Forelimb muscle (tissue), 1 donor: ENCODE results near the gene SCYGR4. TPM values are rescaled to one million over a fixed set of nuclear protein-coding genes. Genes with fewer than 3 reads are reported as not detected.

Experiments used
- DNase-seq: peaks from one replicate; pipeline ENCODE4 v3.0.0-alpha.2; 2013; ENCODE audit warnings: low read depth
- polyA plus RNA-seq: library from polyadenylated mRNA; unstranded; fragments of 120-200 nt; gene quantifications from one replicate; pipeline ENCODE4 v1.2.1, GENCODE V29; 2013; ENCODE audit not compliant: insufficient read length

The SCYGR4 gene
- polyA plus RNA-seq, 1 donor: not detected

DNA sequence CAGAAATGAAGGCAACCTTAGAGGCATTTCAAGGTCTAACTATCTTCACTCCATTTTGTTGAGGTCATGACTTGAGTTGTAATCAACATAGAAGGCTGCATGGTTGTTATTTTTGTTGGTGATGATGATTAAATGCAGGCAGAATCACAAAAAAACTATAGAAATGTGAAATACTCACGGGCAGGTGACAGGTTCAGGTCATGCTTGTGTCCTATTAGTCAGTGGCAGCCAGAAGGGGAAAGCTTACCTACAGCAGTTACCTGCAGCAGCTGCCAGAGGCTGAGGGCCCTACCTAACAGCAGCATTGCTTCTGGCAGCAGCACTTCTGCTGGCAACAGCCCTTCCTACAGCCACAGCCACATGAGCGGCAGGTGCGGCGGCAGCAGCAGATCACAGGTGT lies 3.1 kb upstream of the SCYGR4 start:
- no peak for DNase-seq

DNA sequence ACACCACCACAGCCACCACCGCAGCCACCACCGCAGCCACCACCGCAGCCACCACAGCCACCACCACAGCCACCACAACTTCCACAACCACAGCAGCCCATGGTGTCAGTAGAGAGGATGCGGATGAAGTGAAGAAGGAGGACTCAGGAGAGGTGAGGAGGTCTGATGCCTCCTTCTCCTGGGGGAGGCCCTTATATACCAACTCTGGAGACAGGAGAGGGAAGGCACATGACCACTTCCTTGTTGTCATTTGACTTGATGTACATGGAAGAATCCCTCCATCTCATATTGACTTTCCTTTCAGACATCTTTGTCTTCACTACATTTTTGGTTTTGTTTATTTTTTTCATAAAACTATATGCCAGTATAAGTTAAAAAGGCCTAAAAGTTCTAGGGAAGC lies 2.6 kb upstream of the SCYGR4 start, which contains the start of gene SCYGR3:
TSS of gene SCYGR3 (minus strand) at position 101 of the 400 bp plus-strand sequence. CDS start at position 101, 0 bp downstream.
- DNase-seq: no peak

DNA sequence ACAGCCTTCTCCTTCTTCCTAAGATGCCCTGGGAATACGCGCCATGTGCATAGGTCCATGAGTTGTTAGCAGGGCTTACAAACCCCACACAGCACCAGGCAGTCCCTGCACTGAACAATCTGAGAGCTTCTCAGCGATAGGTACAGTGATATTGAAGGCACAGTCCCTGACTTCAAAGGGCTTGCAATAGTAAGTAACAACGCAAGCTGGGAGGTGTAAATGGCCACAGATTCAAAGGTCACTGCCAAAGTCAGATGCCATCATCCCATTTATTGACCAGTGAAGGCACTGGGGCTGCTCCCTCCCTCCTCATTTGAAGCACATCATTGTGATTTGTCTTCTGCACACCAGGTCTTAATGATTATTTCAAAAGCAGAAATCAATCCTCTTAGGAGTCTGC lies 2.1 kb upstream of the SCYGR4 start:
- no peak for DNase-seq

DNA sequence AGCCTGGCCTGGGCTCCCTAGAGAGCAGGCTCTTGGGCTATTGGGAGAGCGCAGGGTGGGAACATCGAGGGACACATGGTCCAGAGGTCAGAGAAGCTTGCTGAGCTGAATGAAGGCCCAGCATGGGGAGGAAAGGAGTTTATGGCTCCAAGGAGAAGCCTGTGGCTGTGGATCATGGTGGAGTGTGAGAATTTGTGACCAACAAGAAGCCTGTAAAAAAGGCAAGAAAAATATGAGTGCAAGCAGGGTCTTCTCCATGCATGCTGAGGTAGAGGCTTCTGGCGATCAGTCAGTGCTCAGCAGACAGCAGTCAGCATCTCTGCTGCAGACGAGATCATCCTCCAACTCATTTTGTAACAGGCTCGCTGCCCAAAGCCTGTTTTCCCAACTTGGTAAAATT lies 1.4 kb upstream of the SCYGR4 start:
- no peak for DNase-seq

DNA sequence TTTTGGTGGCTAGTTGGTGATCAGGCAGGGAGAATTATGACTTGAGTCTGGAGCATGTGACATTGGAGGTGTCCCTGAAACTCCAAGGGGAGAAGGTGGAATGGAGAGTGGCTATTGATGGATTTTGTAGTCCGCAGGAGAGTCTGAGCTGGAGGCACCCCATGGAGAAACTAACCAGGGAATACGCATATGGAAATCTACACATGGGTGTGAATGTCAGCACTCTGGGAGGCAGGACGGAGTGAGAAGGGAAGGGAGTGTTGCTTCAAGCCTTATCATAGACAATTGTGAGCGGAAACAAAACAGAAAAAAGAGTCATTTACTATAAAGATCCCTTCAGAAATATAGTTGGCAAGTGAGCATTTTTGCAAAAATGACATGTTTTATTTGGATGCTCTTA lies 667 bp upstream of the SCYGR4 start:
- no peak for DNase-seq

DNA sequence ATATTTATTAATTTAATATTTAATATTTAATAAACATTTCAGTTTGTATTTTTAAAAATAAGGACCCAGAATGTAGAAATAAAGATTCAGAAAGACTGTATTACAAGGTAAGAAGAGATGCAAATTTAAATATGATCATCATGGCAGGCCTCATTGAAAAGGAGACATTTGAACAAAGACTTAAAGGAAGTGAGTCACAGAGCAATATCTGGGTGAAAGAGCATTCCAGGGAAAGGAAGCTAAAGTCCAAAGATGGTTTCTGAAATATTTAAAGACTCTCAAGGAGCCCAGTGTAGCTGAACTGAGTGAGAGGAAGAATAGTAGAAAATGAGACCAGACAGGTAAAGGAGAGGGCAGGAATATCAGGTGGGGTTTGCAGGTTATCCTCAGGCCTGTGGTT lies 5.9 kb downstream of the SCYGR4 start:
- no peak for DNase-seq

DNA sequence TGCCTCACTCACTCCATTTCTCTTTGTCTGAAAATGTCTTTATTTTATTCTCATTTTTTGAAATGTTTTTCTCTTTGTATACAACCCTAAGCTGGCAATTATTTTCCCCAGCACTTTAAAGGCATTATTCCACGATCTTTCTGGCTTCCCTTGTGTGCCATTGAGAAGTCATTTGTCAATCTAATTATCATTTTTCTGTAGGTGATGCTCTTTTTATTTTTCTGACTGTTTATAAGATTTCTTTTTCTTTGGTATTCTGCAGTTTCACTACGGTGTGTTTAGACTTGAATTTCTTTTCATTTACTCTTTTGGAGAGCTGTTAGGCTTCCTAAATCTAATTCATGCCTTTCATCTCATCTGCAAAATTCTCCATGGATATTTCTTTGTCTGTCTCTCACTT lies 8.1 kb downstream of the SCYGR4 start:
- no peak for DNase-seq

DNA sequence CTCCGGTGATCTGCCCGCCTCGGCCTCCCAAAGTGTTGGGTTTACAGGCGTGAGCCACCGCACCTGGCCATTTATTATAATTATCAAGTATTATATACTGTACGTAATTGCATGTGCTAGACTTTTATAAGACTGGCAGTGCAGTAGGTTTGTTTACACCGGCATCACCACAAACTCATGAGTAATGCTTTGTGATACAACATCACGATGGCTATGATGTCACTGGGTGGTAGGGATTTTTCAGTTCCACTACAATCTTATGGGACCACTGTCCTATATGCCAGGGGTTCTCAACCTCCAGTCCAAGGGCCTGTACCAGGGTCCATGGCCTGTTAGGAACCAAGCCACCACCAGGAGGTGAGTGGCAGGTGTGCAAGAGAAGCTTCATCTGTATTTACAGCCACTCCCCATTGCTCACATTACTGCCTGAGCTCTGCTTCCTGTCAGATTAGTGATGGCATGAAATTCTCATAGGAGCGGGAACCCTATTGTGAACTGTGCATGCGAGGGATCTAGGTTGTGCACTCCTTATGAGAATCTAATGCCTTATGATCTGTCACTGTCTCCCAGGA lies 9.4 kb downstream of the SCYGR4 start:
- DNase-seq: no peak

DNA sequence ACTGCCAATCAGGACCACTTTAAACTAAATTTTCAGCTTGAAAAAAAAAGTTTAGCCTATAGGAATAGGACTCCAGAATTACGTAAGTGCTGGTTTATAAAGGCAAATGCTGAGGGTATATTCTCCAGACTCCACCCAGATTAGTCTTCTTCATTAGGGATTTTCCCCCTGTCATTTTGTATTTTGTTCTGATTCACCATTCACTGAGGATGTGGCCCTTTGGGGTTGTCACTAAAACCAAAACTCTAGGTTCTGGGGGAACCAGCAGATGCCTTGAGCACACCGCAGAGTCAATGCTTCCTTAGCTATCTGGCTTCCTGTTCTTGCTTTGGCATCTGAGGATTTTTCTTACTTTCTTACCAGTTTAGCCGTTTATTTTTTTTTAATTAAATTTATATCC lies 10.5 kb downstream of the SCYGR4 start:
- DNase-seq: no peak

DNA sequence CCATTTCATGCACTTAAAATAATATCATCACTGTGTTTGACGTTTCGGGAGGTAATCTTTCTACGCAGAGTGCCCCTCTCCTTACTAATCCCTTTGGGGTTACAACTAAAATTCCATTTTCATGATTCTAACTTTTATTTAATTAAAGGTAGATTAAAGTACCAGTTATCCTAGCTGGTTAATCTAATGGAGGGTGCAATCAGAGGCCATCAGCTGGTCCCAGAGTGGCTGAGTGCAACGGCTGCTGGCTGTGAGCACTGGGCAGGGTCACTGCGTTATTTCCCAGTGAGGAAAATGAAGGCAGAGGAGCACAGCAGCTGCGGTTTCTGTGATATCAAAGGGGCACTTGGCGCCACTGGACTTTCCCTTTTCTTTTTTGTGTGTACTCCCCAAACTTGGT lies 12.1 kb downstream of the SCYGR4 start:
- DNase-seq: no peak

DNA sequence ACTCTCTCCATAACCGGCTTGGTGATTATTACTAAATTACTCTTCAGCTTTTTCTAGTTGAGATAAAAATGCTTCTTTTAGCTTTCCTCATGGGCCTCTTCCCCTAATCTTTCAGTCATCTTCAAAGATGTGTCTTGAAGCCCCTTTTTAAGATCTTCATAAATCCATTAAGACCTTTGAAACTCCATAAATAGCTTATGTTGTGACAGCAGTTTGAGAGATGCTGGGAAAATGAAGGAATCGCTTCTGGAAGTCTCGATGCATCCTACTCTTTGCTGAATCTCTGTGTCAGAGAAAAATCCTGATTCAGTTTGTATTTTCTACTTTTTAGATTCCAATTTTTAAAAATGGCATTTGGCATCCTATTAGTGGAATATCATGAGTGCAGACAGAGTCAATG lies 13.0 kb downstream of the SCYGR4 start:
- DNase-seq: no peak

DNA sequence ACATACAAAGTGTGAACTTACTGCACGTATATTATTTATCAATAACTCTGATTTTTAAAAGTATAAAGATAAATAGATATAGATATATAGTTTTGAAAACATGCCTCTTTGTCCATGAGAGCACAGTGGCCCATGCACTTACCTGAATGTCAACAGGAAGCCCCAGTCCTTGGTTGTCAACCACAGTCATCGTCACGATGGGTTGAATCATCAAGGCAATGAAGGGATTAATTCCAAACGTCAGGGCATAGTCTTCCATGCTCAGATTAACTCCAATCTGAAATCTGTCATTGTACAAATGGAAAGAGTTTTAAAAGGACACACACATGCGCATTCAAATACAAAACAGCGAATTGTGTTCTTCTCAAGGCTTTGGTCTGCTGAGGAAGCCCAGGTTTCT lies 15.5 kb downstream of the SCYGR4 start:
- DNase-seq: no peak

DNA sequence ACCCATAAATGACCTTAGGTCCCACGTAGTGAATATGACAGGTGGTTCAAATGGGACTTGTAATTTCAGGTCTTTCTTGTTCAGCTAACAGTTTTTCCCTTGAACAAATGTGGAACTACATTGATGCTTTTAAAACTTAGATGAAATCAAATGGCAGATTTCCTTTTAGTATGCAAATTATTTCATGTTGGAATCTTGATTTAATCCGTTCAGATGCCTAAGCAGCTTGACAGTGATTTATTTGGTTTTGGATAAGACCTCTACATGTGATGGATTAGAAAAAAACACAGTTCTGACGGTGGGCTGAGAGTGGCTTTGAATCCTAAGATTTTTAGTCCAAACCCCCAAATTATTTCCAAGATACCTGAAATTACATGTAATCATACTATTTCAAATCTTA lies 16.9 kb downstream of the SCYGR4 start:
- DNase-seq: no peak

DNA sequence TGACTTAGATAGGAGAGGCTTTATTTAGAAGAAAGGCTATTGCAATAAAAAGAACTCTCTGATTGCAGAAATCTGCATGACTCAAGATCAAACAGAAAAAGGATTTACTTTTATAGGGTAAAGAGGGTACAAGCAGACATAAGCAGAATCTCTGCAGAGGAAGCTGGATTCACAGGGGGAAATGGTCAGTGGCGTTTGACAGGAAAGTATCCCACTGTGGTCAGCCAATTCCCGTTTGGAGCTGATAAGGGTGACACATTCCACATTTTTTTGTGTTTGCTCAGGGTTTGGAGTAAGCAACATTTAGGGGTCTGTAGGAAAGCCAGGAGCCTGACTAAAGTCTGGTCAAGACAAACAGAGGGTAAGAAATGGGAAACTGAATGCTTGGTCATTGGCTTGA lies 25.4 kb downstream of the SCYGR4 start:
- DNase-seq: no peak

DNA sequence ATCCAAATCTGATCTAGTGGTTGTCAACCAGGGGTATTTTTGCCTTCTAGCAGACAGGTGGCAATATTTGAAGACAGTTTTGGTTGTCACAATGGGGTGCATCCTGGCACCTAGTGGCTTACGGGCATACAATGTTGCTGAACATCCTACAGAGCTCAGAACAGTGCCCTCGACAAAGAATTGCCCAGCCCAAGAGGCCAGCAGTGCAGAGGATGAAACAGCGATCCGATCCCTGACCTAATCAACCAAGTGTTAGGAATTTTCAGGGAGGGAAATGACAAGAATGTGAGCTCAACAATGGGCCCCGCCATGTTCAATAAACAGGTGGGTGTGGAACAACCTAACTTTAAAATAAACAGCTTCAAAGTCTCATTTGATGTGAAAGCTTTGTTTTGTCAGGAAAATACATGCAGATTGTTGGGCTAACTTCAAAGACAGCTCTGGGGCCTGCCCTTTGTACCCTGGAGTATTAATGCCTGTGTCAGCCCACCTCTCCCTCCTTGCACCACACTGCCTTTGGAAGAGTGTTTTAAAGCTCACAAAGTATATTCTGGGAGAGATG lies 26.8 kb downstream of the SCYGR4 start:
- DNase-seq: no peak

DNA sequence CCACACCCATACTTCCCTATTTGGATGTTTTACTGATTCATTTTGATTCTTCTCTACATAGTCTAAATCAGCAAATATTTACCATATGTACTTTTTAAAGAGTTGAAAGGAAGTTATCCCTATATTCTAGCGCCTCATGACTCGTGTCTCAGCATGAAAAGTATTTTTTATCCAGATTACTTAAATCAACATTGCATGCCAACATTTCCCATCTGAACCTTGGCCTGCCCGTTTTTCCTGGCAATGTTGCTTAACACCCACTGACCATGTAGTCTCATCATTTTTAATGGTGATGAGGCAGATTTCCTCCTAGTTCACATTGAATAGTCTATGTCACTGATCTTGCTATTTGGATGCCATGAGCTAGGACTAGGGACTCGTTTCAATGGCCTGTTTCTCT lies 36.1 kb downstream of the SCYGR4 start:
- DNase-seq: no peak

DNA sequence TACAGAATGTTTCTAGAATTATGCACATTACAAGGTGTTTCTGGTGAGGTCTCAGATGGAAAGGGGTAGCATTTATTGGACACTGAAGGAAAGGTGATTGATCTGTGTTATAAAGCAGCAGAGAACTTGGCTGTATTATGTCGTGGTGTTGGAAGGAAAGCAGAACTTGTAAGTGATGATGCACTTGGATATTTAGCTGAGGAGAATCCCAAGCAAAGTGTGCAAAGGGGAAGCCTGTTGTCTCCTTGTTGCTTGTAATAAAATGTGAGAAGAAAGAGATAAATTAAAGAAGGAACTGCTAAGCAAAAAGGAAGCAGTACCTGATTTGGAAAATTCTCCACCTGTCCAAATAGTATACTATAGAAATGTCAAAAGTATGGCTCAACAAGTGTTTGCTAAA lies 37.1 kb downstream of the SCYGR4 start:
- no peak for DNase-seq

DNA sequence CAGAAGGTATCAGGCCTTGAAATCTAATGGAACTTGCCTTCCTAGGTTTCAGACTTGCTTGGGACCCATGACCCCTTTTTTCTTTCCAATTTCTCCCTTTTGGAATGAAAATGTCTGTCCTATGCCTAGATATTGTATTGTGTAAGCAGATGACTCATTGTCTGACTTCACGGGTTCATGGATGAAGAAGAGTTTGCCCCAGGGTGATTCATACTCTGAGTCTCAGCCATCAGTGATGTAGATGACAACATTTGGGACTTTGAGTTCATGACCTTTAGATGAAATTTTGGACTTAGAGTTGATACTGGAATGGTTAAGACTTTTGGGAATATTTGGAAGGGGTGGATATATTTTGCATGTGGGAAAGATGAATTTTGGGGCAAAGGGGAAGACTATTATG lies 38.2 kb downstream of the SCYGR4 start:
- peak; percentile 1 for DNase-seq

DNA sequence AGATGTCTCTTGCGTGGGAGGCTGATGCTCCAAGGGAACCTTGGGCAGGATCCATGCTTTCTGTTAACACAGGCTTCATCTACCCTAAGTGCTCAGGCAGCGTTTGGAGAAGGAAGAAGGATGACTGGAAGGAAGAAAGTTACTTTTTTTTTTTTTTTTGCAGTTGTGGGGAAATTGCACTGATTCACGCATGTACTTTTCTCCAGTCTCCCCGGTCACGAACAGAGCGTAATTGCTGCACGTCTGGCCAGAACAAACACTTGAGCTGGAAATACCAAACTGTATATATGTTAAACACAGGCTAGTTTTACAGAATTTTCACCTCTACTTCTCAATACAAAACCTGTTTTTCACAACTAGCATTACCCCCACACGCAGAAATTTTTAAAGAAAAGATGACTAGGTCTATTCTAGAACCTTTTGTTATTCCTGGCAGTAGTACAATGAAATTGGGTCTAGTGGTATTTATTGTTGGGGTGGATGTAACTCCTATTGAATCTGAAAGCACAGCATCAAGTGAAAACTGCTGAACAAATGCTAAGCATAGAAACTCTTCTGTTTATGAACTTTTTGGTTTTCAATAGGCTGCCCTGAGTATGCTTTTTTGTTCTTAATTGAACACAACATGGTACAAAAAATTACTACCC lies 40.0 kb downstream of the SCYGR4 start:
- no peak for DNase-seq

DNA sequence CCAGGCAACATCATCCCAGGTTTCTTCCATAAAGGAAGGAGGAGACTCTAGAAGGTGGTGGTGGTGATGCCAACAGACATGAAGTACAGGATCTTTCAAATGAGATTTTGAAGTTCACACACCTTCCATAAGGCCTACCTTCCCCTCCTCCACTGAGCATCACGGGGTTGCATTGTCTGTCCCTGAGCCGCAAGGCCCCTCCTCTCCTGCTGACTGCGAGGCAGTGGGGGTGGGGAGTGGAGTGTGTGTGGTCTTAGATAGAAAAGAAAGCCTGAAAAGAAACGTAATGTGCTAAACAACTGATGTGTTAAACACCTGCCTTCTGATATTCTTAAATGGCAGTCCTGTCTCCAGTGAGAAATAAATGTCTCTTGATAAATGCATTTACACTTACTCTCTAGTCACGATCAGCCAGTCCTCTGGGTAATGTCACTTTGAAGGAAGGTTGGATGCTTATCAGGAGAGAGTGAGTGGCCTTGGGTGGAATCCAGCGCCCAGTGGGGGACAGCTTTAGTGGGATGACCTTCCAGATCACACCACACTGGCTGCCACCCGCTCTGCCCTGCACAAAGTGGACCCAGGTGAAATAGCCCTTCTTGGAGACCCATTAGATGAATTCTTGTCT lies 43.8 kb downstream of the SCYGR4 start:
- DNase-seq: no peak

DNA sequence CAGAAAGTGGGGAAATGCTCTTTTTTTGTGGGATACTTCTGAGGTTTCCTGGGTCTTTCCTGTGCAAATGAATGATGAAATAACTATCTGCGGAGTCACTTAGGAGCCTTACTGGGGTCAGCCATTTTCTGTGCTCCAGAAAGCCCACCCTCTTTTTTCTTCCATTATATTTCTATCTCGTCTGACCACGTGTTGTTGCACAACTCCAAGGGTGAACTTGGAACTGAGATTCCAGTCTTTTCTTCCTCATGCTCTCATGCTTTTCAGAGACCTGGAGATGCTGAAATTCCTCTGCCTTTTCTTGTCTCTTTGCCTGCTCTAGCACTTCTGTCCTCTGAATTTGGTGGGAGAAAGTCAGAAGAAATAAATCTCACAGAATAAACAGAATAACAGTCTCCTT lies 44.5 kb downstream of the SCYGR4 start:
- DNase-seq: no peak

DNA sequence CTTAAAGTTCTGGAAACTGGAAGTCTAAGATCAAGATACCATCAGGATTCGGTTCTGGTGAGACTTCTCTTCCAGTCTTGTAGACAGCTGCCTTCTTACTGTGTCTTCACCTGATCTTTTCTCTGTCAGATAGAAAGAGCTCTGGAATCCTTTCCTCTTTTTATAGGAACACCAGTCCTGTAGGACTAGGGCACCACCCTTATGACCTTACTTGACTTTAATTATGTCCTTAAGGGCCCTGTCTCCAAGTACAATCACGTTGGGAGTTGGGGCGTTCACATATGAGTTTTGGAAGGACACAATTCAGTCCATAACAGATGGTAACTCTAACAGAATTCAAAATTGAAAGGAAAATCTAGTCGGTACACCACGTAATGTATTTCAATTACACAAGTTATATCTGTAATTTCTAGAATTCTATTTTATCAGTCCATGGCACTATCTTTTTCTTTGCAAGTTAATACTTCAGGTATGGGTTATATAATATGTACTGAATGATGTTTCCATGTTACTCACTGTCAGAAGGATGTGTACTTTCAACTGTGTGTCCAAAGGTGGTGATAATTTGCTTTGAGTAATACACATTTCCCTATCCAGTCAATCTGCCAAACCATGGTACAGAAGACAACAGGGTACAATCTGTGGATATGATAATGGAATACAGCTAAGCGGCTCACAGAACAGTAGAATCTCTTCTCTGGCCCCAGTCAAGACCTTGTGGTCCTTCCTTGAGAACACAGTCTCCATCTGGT lies 48.1 kb downstream of the SCYGR4 start:
- DNase-seq: no peak
